Fibroblast of lung (primary cell): ENCODE data around the gene ZACN.
"Not testable (repeated sequence)": the region's sequence is repeated elsewhere in the genome, so short reads cannot be mapped to it uniquely, and the experiment has no call there.

Source experiments
- CTCF ChIP-seq, 2 donors: IDR thresholded peaks in 1 of 2; conservative IDR thresholded peaks in 1 of 2; 1 replicate in 1 of 2; 2 replicates in 1 of 2; pipeline ENCODE4 v1.5.1; 2011 to 2012; ENCODE audit warnings: low read length in 2 of 2, control low read depth in 1 of 2, inconsistent platforms in 1 of 2, low read depth in 1 of 2, mild to moderate bottlenecking in 1 of 2
- EZH2 ChIP-seq: IDR thresholded peaks from 2 replicates; pipeline ENCODE4 v1.5.1; 2012; ENCODE audit warnings: low read length, control low read depth, mild to moderate bottlenecking; ENCODE audit errors: missing control alignments

GRCh38 chr17:76078370-76078769 lies 612 bp upstream of the ZACN start:
- TF ChIP-seq EZH2; CTCF (conservative IDR thresholded peaks at IDR 0.05 in 1 of 2, IDR thresholded peaks at IDR 0.05 in 1 of 2; ENCODE audit: low read depth in 1 of 2, low read length in 2 of 2): not testable (repeated sequence)
